SW 1271 (cell line): ENCODE measurements around the gene DYNLRB1.

Experiments used
- DNase-seq, 2 experiments: peaks; one replicate each; lab custom pipeline; 2025; lab: John Stamatoyannopoulos, UW

Gene DYNLRB1

GRCh38 chr20:34558320-34559218, 42.3 kb downstream of the DYNLRB1 start, which contains the start of gene MAP1LC3A:
Gene MAP1LC3A, plus strand, starts transcription at chr20:34558718. Its CDS starts 151 bp downstream, at chr20:34558869.
- DNase-seq: peak; percentile 100

- no peak for DNase-seq
Observed at GRCh38 chr20:34559311-34560140, 43.3 kb downstream of the DYNLRB1 start.

- no peak for DNase-seq
Observed at GRCh38 chr20:34560141-34560523, 43.9 kb downstream of the DYNLRB1 start.

DNA sequence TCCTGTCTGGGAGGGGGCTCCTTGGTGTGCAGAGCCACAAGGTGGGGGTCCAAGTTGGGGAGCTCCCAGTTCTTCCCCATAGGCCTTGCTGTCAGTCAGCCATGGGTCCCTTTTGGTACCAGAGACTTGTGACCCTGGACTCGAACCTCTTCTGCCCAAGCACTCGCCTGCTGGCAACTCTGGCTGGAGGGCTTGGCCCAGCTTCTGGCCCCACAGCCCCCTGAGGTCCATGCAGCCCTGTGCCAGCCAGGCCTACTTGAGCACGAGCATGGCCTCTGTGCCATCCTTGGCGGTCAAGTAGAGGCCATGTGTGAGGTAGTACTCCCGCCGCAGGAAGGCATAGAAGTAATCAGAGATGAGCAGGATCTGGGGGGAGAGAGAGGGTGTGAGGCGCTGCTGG, 44.4 kb downstream of the DYNLRB1 start:
- DNase-seq: no peak

DNA sequence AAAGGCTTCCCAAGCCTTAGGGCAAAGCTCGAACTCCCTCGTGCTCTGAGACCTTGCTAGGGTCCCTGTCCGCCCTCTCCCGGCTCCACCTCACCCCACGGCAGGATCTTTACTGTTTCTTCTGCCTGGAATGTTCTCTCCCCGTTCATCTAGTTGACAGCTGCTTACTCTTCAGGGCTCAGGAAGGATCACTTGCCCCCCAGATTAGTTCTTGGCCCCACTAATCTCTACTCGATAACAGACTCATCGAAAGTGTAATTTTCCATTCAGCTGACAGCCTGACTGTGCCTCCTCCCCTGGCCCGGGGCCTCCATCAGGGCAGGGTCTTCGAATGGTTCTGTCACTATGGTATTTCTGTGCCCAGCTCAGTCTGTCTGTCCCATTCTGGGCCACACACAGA, 45.4 kb downstream of the DYNLRB1 start:
- DNase-seq: no peak

GRCh38 chr20:34562641-34563040, 46.4 kb downstream of the DYNLRB1 start:
- DNase-seq: peak; percentile 52 to 53

- no peak for DNase-seq
Observed at GRCh38 chr20:34564833-34565232, 48.6 kb downstream of the DYNLRB1 start.

DNA sequence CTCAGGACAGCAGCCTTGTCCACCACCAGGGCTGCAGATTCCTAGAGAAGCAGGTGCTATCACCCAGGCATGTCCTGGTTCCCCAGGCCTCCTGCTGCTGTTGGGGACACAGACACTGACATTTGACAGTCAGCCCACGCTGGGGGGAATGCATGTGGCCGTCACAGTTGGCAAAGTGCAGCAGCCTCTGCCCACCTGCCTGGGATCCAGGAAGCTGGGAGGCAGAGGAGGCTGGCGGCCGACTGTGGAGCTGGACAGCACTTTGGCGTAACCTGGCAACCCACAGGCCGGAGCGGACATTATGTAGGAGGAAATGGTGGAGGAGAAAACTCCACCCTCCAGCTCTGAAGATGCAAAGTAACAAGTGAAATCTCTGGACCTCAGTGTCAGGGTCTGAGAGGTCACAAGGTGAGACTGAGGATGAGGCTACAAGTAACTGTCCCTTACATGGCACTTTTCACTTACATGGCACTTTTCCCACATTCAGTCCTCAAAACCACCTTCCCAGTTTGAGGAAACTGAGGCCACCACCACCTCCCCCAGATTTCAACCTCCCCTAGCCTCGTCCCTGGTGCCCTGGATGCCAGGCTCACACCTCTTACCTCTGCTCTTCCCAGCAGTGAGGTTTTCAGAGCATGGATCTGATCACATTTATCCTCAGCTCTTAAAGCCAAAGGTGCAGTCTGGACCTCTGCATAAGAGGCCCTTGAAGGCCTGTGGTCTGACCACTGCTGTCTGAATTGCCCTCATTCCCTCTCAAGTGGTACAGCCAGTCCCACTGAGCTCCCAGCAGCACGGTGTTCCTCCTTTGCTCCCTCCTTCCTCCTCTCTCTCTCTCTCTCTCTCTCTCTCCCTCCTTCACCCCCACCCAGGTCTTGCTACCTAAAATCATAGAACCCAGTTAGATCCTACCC, 51.0 kb downstream of the DYNLRB1 start:
- no peak for DNase-seq

GRCh38 chr20:34567892-34568865, 52.0 kb downstream of the DYNLRB1 start:
- DNase-seq: no peak

DNA sequence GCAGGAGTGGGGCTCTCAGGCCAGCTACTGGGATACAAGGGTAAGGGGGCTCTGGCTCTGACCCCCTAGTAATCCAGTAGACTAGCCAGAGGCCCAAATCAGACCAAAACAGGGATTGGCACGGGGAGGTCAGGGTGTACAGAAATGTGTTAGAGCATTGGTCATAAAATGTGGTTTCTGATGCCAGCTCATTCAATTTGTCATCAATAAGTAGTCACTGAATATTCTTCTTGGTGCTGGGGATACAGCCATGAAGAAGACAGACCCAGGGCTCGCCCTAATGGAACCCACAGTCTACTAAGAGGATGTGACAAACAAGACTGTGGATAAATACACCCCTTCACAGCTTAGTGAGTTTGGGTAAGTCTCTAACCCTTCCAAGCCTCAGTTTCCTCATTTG, 53.4 kb downstream of the DYNLRB1 start:
- no peak for DNase-seq

GRCh38 chr20:34570859-34571306, 54.7 kb downstream of the DYNLRB1 start:
- no peak for DNase-seq

GRCh38 chr20:34571753-34572152, 55.5 kb downstream of the DYNLRB1 start:
- DNase-seq: no peak

- no peak for DNase-seq
Observed at GRCh38 chr20:34573541-34574300, 57.5 kb downstream of the DYNLRB1 start.

- no peak for DNase-seq
Observed at GRCh38 chr20:34574426-34574825, 58.2 kb downstream of the DYNLRB1 start.

DNA sequence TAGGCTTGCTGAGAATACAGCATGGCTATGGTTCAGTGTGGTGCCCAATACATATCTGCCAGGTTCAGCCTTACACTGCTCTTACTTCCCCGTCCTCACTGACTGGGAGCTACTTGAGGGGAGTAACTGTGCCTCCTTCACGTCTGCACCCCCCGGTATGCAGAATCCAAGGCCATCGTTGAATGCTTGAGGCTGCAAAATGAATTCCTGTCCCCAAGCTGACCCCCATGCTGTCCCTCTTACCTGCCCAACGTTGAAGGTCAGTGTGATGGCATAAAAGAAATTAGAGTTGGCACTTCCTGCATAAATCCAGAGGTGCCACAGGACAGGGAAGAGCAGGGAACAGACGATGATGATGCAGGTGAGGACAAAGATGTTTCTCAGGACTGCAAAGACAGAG, 58.6 kb downstream of the DYNLRB1 start:
- no peak for DNase-seq

GRCh38 chr20:34575271-34575670, 59.0 kb downstream of the DYNLRB1 start:
- DNase-seq: no peak

DNA sequence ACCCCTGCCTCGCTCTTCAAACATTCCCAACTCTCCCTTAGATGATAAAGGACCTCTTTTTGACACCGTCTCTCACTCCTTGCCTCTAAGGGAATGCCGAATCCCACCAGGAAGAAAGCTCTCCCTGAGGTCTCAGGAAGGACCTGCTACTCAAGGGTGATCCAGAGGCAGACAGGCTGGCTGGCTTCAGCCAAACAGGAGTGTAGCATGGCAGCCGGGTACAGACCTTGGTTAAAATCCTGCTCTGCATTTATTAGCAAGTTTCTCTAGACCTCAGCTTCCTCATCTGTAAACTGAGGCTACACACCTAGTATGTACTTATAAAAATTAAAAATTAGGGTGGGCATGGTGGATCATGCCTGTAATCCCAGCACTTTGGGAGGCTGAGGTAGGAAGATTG, 59.5 kb downstream of the DYNLRB1 start:
- no peak for DNase-seq

DNA sequence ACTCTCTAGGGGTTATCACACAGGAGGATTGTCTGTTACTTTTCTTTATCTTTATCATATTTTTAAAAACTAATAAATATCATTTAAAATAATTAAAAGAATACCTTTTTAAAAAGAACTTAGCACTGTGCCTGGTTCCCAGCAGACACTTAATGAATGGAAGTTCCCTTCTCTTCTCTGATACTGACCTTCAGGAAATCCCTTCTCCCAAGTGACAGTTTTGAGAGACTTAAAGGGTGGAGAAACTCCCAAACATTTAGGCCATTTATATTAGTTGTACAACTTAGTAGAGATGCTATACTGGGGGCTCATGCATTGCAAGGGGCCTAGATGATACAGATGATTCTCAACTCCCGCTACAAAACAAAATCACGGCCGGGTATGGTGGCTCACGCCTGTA, 60.8 kb downstream of the DYNLRB1 start:
- DNase-seq: no peak

GRCh38 chr20:34578025-34578424, 61.8 kb downstream of the DYNLRB1 start:
- DNase-seq: no peak

GRCh38 chr20:34578521-34578920, 62.3 kb downstream of the DYNLRB1 start:
- no peak for DNase-seq
